Mesothelial cell of epicardium (in vitro differentiated cells): Measurements from ENCODE around the gene ZDHHC19. TPM values are rescaled to one million over a fixed set of nuclear protein-coding genes. Genes with fewer than 3 reads are reported as not detected.
"Not testable (repeated sequence)": the region's sequence is repeated elsewhere in the genome, so short reads cannot be mapped to it uniquely, and the experiment has no call there.

ENCODE experiments used
- DNase-seq, 2 experiments: peaks; one replicate each; pipeline ENCODE4 v3.0.0; 2021; ENCODE audit warnings: low spot score in 2 of 2; ENCODE audit not compliant: unreplicated experiment in 2 of 2
- H3K27ac Mint-ChIP-seq: 2 replicates; pipeline ENCODE4 v1.8.0; 2021; ENCODE audit warnings: mixed read lengths
- H3K27me3 Mint-ChIP-seq: 2 replicates; pipeline ENCODE4 v1.8.0; 2021; ENCODE audit warnings: low read depth, mixed read lengths
- H3K36me3 Mint-ChIP-seq: 2 replicates; pipeline ENCODE4 v1.8.0; 2021; ENCODE audit warnings: mixed read lengths
- H3K4me1 Mint-ChIP-seq: 2 replicates; pipeline ENCODE4 v1.8.0; 2021; ENCODE audit warnings: mixed read lengths
- H3K4me3 Mint-ChIP-seq: 2 replicates; pipeline ENCODE4 v1.8.0; 2021; ENCODE audit warnings: mild to moderate bottlenecking, moderate library complexity, mixed read lengths
- H3K9me3 Mint-ChIP-seq: 2 replicates; pipeline ENCODE4 v1.8.0; 2021; ENCODE audit warnings: mixed read lengths
- total RNA-seq: library from RNA; stranded (reverse); gene quantifications from 3 replicates; pipeline ENCODE4 v1.2.1, GENCODE V29; 2021
- TF ChIP-seq, protein P1 (sequence below): fragments of 200-600 bp; sonication (generic); IDR thresholded peaks from one replicate; pipeline ENCODE4 v1.5.0; 2021; ENCODE audit warnings: antibody characterized with exemption; ENCODE audit not compliant: unreplicated experiment

Gene ZDHHC19
- total RNA-seq, 1 donor from 2014 or later: 0.34 TPM

- TF ChIP-seq, protein P1, sequence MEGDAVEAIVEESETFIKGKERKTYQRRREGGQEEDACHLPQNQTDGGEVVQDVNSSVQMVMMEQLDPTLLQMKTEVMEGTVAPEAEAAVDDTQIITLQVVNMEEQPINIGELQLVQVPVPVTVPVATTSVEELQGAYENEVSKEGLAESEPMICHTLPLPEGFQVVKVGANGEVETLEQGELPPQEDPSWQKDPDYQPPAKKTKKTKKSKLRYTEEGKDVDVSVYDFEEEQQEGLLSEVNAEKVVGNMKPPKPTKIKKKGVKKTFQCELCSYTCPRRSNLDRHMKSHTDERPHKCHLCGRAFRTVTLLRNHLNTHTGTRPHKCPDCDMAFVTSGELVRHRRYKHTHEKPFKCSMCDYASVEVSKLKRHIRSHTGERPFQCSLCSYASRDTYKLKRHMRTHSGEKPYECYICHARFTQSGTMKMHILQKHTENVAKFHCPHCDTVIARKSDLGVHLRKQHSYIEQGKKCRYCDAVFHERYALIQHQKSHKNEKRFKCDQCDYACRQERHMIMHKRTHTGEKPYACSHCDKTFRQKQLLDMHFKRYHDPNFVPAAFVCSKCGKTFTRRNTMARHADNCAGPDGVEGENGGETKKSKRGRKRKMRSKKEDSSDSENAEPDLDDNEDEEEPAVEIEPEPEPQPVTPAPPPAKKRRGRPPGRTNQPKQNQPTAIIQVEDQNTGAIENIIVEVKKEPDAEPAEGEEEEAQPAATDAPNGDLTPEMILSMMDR: no peak
- no peak for DNase-seq
- H3K27ac Mint-ChIP-seq: no peak overlapping the region
- no peaks in the 10 kb centered on the region for H3K36me3 Mint-ChIP-seq
- peak overlapping the region; percentile 50 for H3K4me3 Mint-ChIP-seq
- H3K4me1 Mint-ChIP-seq: no peaks in the 10 kb centered on the region
- H3K9me3 Mint-ChIP-seq: peaks cover 5% of the 10 kb centered on the region
- H3K27me3 Mint-ChIP-seq: peaks cover 27% of the 10 kb centered on the region
Observed at GRCh38 chr3:196208942-196209695, 2.1 kb downstream of the ZDHHC19 start.

GRCh38 chr3:196207833-196208607 is 3.2 kb downstream of the ZDHHC19 start:
- Mint-ChIP-seq H3K4me1 (no peaks in the 10 kb centered on the region), H3K9me3 (peaks cover 5% of the 10 kb centered on the region), H3K36me3 (no peaks in the 10 kb centered on the region), H3K27me3 (peaks cover 32% of the 10 kb centered on the region), H3K4me3 (peak overlapping the region; percentile 64), H3K27ac (no peak overlapping the region)
- DNase-seq: no peak
- TF ChIP-seq, protein P1: no peak

GRCh38 chr3:196207159-196207832 is 3.9 kb downstream of the ZDHHC19 start:
- H3K27ac Mint-ChIP-seq: no peak overlapping the region
- no peak for DNase-seq
- H3K4me3 Mint-ChIP-seq: peak overlapping the region; percentile 48
- no peaks in the 10 kb centered on the region for H3K36me3 Mint-ChIP-seq
- peaks cover 5% of the 10 kb centered on the region for H3K9me3 Mint-ChIP-seq
- H3K27me3 Mint-ChIP-seq: peaks cover 32% of the 10 kb centered on the region
- H3K4me1 Mint-ChIP-seq: no peaks in the 10 kb centered on the region
- TF ChIP-seq, protein P1: no peak

- peaks cover 32% of the 10 kb centered on the region for H3K27me3 Mint-ChIP-seq
- not testable (repeated sequence) for H3K36me3 Mint-ChIP-seq, DNase-seq, H3K4me1 Mint-ChIP-seq, H3K9me3 Mint-ChIP-seq, H3K4me3 Mint-ChIP-seq, H3K27ac Mint-ChIP-seq
Observed at GRCh38 chr3:196205442-196206205, 5.6 kb downstream of the ZDHHC19 start.

DNA sequence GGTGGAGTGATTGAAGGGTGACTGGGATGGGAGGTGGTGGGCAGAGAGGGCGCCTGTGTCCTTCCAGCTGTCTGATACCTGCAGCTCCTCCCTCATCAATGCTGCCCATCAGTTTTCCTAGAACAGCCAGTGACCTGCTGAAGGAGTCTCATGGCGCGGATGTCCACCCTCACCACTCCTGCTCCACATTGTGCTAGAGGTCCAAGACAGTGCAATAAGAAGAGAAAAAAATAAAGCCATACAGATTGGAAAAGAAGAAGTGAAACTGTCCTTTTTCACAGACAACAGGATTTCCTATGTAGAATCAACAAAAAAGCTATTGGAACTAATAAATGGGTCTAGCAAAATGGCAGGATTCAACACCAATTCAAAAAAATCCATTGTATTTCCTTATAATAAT is 7.4 kb downstream of the ZDHHC19 start:
- Mint-ChIP-seq H3K4me3 (no peak overlapping the region), H3K4me1 (no peaks in the 10 kb centered on the region), H3K27me3 (peaks cover 32% of the 10 kb centered on the region), H3K36me3 (no peaks in the 10 kb centered on the region), H3K27ac (no peak overlapping the region), H3K9me3 (peaks cover 5% of the 10 kb centered on the region)
- TF ChIP-seq, protein P1: no peak
- DNase-seq: no peak
